NCI-H524 treated with DMSO at 0.1 percent for 48 hours (cell line): ENCODE results near the gene AKAP13.

Experiments used
- DNase-seq: peaks from one replicate; lab custom pipeline; 2025; lab: John Stamatoyannopoulos, UW

The AKAP13 gene

GRCh38 chr15:85445361-85445760 is 65.0 kb downstream of the AKAP13 start:
- no peak for DNase-seq

GRCh38 chr15:85451099-85451700 is 70.8 kb downstream of the AKAP13 start:
- DNase-seq: no peak

GRCh38 chr15:85452436-85452835 is 72.0 kb downstream of the AKAP13 start:
- DNase-seq: no peak

GRCh38 chr15:85453144-85453872 is 72.9 kb downstream of the AKAP13 start:
- DNase-seq: no peak

- no peak for DNase-seq
Observed at GRCh38 chr15:85454403-85454802, 74.0 kb downstream of the AKAP13 start.

GRCh38 chr15:85455891-85456290 is 75.5 kb downstream of the AKAP13 start:
- DNase-seq: no peak

GRCh38 chr15:85456798-85457197 is 76.4 kb downstream of the AKAP13 start:
- no peak for DNase-seq

- no peak for DNase-seq
Observed at GRCh38 chr15:85457392-85457968, 77.1 kb downstream of the AKAP13 start.

- DNase-seq: no peak
Observed at GRCh38 chr15:85458764-85459163, 78.4 kb downstream of the AKAP13 start.

- DNase-seq: no peak
Observed at GRCh38 chr15:85462029-85462428, 81.6 kb downstream of the AKAP13 start.

GRCh38 chr15:85463276-85463892 is 83.0 kb downstream of the AKAP13 start:
- no peak for DNase-seq

GRCh38 chr15:85463976-85464375 is 83.6 kb downstream of the AKAP13 start:
- no peak for DNase-seq

GRCh38 chr15:85464471-85464870 is 84.1 kb downstream of the AKAP13 start:
- no peak for DNase-seq

- DNase-seq: no peak
Observed at GRCh38 chr15:85470563-85471271, 90.3 kb downstream of the AKAP13 start.

GRCh38 chr15:85472349-85472748 is 91.9 kb downstream of the AKAP13 start:
- DNase-seq: no peak

- DNase-seq: peak; percentile 41
Observed at GRCh38 chr15:85473455-85473854, 93.1 kb downstream of the AKAP13 start.

- no peak for DNase-seq
Observed at GRCh38 chr15:85474700-85475316, 94.4 kb downstream of the AKAP13 start.

GRCh38 chr15:85475317-85475701 is 94.9 kb downstream of the AKAP13 start:
- no peak for DNase-seq

GRCh38 chr15:85475711-85476110 is 95.3 kb downstream of the AKAP13 start:
- no peak for DNase-seq

GRCh38 chr15:85477061-85477460 is 96.7 kb downstream of the AKAP13 start:
- no peak for DNase-seq

GRCh38 chr15:85477730-85478129 is 97.3 kb downstream of the AKAP13 start:
- no peak for DNase-seq

- peak; percentile 48 for DNase-seq
Observed at GRCh38 chr15:85479071-85479647, 98.8 kb downstream of the AKAP13 start.
